HG03460 (cell line): ENCODE measurements around the gene LEF1.
"Not testable (repeated sequence)": the region's sequence is repeated elsewhere in the genome, so short reads cannot be mapped to it uniquely, and the experiment has no call there.

ENCODE experiments used
- ATAC-seq: cut with Tn5 transposase; IDR thresholded peaks from one replicate; pipeline ENCODE4 v1.9.1; 2021; ENCODE audit not compliant: unreplicated experiment

LEF1 gene

GRCh38 chr4:108037884-108038283 lies 130.8 kb downstream of the LEF1 start:
- no peak for ATAC-seq

GRCh38 chr4:108036213-108036612 lies 132.5 kb downstream of the LEF1 start:
- ATAC-seq, result peak; percentile 91

- ATAC-seq, result no peak
Observed at GRCh38 chr4:108035691-108036090, 133.0 kb downstream of the LEF1 start.

- no peak for ATAC-seq
Observed at GRCh38 chr4:108034565-108034964, 134.2 kb downstream of the LEF1 start.

DNA sequence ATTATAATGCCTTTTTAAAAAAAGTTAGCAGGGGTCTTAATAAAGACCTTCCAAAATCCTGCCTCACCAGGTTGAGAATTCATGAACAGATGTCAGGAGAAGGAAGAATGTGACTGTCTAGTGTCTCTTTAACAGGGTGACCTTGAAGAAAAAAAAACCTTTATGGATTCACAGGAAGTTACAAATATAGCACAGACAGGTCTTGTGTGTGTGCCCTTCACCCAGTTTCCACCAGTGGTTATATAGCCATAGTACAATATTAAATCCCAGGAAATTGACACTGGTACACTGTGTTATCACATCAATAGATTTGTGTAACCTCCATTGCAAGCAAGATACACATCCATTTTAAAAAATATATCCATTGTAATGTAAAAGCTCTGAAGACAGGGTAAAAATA lies 135.4 kb downstream of the LEF1 start:
- ATAC-seq, result no peak

GRCh38 chr4:108031427-108032083 lies 137.2 kb downstream of the LEF1 start:
- ATAC-seq, result no peak

- ATAC-seq, result peak; percentile 98
Observed at GRCh38 chr4:108030332-108030731, 138.4 kb downstream of the LEF1 start.

DNA sequence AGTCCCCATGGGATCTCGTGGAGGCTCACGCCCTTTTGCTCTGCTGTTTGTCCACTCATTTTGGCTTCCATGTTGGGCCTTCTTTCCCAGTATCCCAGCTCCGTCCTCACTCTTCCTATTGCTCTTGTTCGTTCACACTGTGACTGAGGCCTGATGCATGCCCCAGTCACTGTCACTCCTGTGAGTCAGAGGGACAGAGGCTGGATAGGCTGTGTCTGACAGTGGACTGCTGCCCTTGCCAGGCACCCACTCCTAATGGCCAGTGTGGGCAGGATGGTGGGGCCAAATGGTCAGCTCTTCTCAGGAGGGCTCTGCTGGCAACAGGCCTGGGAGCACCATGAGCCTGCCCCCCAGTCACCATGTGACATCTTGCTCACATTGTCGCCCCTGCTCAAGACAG lies 139.0 kb downstream of the LEF1 start:
- ATAC-seq, result no peak

- ATAC-seq, result no peak
Observed at GRCh38 chr4:108029016-108029720, 139.6 kb downstream of the LEF1 start.

DNA sequence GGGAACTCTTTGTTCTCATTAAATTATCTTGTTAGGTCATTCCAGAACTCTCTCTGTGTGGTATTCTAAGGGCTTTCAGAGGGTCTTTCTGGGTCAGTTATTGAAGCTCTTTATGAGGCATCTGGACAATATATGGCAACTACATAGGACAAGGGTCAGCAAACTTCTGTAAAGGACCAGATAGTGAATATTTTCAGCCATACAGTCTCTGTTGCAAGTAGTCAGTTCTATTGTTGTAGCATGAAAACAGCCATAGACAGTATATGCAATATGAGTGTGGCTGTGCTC lies 143.9 kb downstream of the LEF1 start:
- ATAC-seq, result no peak

GRCh38 chr4:108024085-108024877 lies 144.5 kb downstream of the LEF1 start:
- ATAC-seq, result no peak

GRCh38 chr4:108018884-108019187 lies 149.9 kb downstream of the LEF1 start:
- ATAC-seq, result no peak

- peak; percentile 76 for ATAC-seq
Observed at GRCh38 chr4:108018040-108018883, 150.5 kb downstream of the LEF1 start.

DNA sequence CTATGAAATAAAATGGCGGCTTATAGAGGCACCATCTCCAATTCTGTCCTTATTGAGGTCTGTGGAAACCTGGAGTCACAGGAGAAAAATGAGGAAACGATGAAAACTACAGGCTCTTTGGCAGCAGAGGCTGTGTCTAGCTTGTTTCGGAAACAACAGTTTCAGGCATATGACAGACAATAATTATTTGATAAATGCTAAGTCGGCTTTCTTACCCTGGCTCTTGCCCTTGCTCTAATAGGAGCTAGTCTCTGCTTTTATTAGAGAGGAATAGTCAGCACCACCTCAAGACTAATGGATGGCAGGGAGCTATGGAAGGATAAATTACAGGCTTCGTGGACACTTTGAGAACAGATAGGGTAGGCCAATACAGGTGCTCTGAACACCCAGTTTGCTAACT lies 154.8 kb downstream of the LEF1 start:
- ATAC-seq, result no peak

GRCh38 chr4:108013327-108013726 lies 155.4 kb downstream of the LEF1 start:
- no peak for ATAC-seq

DNA sequence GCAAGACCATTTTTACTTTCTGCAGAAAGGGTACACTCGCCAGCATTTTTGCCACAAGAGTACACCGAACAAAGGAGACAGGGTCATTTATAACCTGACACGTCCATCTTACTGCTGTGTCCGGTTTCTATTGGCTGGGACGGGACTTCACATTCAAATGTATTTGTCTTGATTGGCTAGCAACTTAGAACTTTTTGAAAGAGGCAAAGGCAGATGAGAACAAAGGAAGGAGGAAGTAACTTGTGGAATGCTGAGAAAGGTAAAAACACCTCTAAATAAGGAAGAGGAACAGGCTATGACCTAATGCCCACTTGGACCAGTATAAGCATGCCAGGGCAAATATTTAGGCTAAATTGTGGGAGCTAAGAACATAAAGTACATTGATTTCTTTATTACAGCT lies 156.3 kb downstream of the LEF1 start:
- not testable (repeated sequence) for ATAC-seq

DNA sequence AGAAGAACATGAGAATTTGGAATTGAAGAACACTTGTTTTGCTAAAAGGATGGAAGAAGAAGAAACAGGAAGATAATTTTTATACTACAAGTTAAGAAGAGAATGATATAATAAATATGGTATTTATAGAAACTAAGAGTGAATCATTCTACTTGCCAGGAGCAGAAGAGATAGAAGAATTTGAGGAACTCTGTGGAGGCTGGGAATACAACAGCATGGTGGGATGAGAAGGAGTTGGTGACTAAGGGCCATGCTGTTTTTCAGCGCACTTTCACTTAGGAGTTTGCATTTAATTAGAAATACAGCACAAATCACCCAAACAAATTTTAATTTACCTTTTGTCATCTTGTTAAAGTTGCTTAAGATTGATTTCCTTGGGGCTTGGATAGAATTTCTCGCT lies 158.6 kb downstream of the LEF1 start:
- no peak for ATAC-seq

GRCh38 chr4:108008721-108009120 lies 160.0 kb downstream of the LEF1 start:
- ATAC-seq, result no peak

GRCh38 chr4:108007984-108008383 lies 160.7 kb downstream of the LEF1 start:
- ATAC-seq, result no peak

GRCh38 chr4:108006361-108006760 lies 162.4 kb downstream of the LEF1 start:
- ATAC-seq, result no peak

DNA sequence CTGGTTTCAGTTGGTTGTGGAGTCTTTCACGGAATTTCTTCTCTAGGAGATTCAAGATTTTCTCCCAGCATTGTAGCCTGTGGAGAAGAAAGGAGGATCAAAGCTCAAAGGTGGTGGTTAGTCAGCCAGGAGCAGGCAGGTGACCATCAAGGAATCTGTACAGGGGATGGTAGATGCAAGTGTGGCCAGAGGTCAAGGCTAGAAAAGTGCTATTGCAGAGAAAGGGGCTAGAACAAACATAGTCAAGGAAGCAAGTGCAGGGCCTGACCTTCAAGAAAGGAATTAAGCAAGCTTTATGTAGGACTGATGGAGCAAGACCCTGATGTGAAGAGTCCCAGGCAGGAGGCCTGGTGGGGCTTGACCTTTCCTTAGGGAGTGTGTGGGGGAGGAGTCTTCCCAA lies 162.9 kb downstream of the LEF1 start:
- no peak for ATAC-seq

DNA sequence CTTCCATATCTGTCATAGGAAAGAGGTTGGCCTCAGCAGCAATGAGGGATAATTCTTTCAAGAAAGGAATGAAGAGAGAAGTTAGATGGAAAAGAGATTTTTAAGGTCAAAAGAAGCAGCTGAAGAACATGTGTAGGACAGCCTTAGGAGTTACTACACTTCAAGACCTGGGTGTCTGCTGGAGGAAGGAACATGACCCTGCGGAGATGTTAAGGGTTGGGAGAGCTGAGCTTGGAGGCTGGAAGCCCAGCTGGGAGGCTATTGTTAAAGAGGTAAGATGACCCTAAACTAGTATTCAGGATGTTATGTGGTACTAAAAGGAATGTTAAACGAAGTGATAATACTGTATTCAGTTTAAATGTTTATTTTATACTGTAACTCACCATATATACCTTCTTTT lies 164.1 kb downstream of the LEF1 start:
- ATAC-seq, result no peak
